ENCODE measurements around the gene PAFAH2.
"Not testable (repeated sequence)": the region's sequence is repeated elsewhere in the genome, so short reads cannot be mapped to it uniquely, and the experiment has no call there.

Gene PAFAH2

GRCh38 chr1:25987951-25988350 is 9.9 kb downstream of the PAFAH2 start:
- no peak for DNase-seq

- DNase-seq: not testable (repeated sequence)
Measured at GRCh38 chr1:25986773-25987172, 11.1 kb downstream of the PAFAH2 start.

- DNase-seq: no peak
Measured at GRCh38 chr1:25985670-25986069, 12.2 kb downstream of the PAFAH2 start.

- no peak for DNase-seq
Measured at GRCh38 chr1:25985171-25985570, 12.7 kb downstream of the PAFAH2 start.

- DNase-seq: no peak
Measured at GRCh38 chr1:25979210-25979609, 18.7 kb downstream of the PAFAH2 start.

- DNase-seq: no peak
Measured at GRCh38 chr1:25978403-25978802, 19.5 kb downstream of the PAFAH2 start.

- DNase-seq: no peak
Measured at GRCh38 chr1:25977801-25978200, 20.1 kb downstream of the PAFAH2 start.

GRCh38 chr1:25973610-25974321 is 24.1 kb downstream of the PAFAH2 start:
- no peak for DNase-seq

- no peak for DNase-seq
Measured at GRCh38 chr1:25971811-25972180, 26.1 kb downstream of the PAFAH2 start.

- DNase-seq: no peak
Measured at GRCh38 chr1:25971066-25971810, 26.6 kb downstream of the PAFAH2 start.

GRCh38 chr1:25967308-25967707 is 30.6 kb downstream of the PAFAH2 start:
- DNase-seq: no peak

GRCh38 chr1:25959611-25960010 is 38.3 kb downstream of the PAFAH2 start:
- no peak for DNase-seq

- DNase-seq: no peak
Measured at GRCh38 chr1:25958465-25958864, 39.4 kb downstream of the PAFAH2 start.

GRCh38 chr1:25955553-25955952 is 42.3 kb downstream of the PAFAH2 start:
- no peak for DNase-seq

GRCh38 chr1:25954282-25954938 is 43.5 kb downstream of the PAFAH2 start:
- no peak for DNase-seq

- DNase-seq: no peak
Measured at GRCh38 chr1:25952841-25953401, 44.9 kb downstream of the PAFAH2 start.

- no peak for DNase-seq
Measured at GRCh38 chr1:25948641-25949040, 49.2 kb downstream of the PAFAH2 start.

- no peak for DNase-seq
Measured at GRCh38 chr1:25947027-25947426, 50.8 kb downstream of the PAFAH2 start.

GRCh38 chr1:25945761-25946160 is 52.1 kb downstream of the PAFAH2 start:
- DNase-seq: no peak

- no peak for DNase-seq
Measured at GRCh38 chr1:25944986-25945385, 52.9 kb downstream of the PAFAH2 start.

GRCh38 chr1:25943511-25943910 is 54.4 kb downstream of the PAFAH2 start:
- DNase-seq: not testable (repeated sequence)

GRCh38 chr1:25936947-25937346 is 60.9 kb downstream of the PAFAH2 start:
- no peak for DNase-seq
